Measurements from ENCODE around the gene CFAP410. TPM values are rescaled to one million over a fixed set of nuclear protein-coding genes. Genes with fewer than 3 reads are reported as not detected.

CFAP410 gene
- polyA plus RNA-seq, 1 of the 3 experiments (the other 2 are of a cell fraction), result 18.0 TPM

DNA sequence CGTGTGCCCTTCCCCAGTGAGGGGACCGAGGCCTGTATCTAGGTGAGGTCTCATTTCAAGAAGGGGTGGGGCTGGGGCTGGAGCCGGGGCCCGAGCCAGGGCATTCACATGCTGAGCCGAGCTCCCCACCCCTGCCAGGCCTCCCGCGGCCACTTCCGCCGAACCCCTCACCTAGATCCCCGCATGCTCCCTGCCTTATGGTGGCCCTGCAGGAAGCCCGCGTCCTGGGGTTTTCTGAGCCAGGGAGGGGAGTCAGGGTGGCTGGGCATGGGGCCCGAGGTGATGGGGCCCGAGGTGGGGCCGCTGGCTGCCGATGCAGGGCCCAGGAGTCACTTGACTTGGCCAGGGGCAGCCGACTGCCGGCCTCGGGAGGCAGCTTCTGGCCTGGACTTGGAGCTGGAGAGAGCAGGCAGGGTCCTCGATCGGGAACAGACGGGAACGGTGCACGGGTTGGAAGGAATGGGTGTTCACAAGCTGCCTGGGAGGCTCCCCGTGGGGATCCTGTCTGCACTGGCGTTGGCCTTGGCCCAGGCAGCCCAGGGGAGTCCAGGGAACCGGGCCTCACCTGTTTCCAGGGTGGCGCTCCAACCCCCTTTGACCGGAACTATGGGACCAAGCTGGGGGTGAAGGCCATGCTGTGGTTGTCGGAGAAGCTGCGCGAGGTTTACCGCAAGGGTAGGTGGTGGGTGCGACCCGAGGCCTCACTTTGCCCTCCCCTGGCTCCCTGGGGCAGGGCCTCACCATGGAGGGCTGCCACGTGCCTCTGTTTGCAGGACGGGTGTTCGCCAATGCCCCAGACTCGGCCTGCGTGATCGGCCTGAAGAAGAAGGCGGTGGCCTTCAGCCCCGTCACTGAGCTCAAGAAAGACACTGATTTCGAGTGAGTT lies 13.6 kb downstream of the CFAP410 start:
- Histone ChIP-seq H3K36me3 (replicated peaks in 1 of 2; ENCODE audit: control insufficient read depth in 1 of 2, insufficient read depth in 2 of 2, low read length in 1 of 2) (peaks cover 0 to 44% of the 10 kb centered on the region in 2 experiments), H3K9ac (no peak overlapping the region)

DNA sequence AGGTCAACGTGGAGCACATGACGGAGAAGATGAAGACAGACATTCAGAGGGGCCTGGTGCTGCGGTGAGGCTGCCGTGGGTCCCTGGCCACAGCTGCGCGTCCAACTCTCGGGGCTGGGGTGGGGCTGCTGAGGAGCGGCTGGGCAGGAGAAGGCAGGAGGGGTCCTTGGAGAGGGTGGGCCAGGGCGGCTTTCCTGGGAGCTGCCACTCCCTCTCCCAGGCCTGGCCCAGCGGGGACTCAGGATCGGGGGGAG lies 14.4 kb downstream of the CFAP410 start:
- ChIA-PET CTCF (no interaction called here), POLR2A (no interaction called here)
- Histone ChIP-seq H3K27ac (ENCODE audit: low read depth in 2 of 2, low read length in 1 of 2) (no peak overlapping the region), H3K4me3 (ENCODE audit: low read depth in 2 of 2, low read length in 1 of 2) (no peak overlapping the region), H3K9ac (no peak overlapping the region), H3F3A (replicated peaks; ENCODE audit: insufficient read depth) (no peaks in the 10 kb centered on the region), H3K27me3 (ENCODE audit: insufficient read depth) (no peaks in the 10 kb centered on the region), H3K9me2 (no peaks in the 10 kb centered on the region), H3K9me3 (no peaks in the 10 kb centered on the region), H3K79me2 (ENCODE audit: insufficient read depth) (no peaks in the 10 kb centered on the region), H3K36me3 (replicated peaks in 1 of 2; ENCODE audit: control insufficient read depth in 1 of 2, insufficient read depth in 2 of 2, low read length in 1 of 2) (peaks cover 0 to 47% of the 10 kb centered on the region in 2 experiments), H4K20me1 (ENCODE audit: insufficient read depth) (no peaks in the 10 kb centered on the region), H2AFZ (ENCODE audit: low read depth) (no peak overlapping the region), H3K4me1 (ENCODE audit: control insufficient read depth in 1 of 2, insufficient read depth in 2 of 2, low read depth in 1 of 2, low read length in 1 of 2) (peaks cover 0 to 11% of the 10 kb centered on the region in 2 experiments; a peak in 1 of 4 replicates), H3K4me2 (no peak overlapping the region)
- no peak for DNase-seq
- TF ChIP-seq CHD2 (IDR thresholded peaks at IDR 0.05; ENCODE audit: low read length, partially characterized antibody), result no peak
- TF ChIP-seq, protein P1, sequence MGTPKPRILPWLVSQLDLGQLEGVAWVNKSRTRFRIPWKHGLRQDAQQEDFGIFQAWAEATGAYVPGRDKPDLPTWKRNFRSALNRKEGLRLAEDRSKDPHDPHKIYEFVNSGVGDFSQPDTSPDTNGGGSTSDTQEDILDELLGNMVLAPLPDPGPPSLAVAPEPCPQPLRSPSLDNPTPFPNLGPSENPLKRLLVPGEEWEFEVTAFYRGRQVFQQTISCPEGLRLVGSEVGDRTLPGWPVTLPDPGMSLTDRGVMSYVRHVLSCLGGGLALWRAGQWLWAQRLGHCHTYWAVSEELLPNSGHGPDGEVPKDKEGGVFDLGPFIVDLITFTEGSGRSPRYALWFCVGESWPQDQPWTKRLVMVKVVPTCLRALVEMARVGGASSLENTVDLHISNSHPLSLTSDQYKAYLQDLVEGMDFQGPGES (IDR thresholded peaks at IDR 0.05; ENCODE audit: low read depth, low read length), result no peak
- TF ChIP-seq, protein P2, sequence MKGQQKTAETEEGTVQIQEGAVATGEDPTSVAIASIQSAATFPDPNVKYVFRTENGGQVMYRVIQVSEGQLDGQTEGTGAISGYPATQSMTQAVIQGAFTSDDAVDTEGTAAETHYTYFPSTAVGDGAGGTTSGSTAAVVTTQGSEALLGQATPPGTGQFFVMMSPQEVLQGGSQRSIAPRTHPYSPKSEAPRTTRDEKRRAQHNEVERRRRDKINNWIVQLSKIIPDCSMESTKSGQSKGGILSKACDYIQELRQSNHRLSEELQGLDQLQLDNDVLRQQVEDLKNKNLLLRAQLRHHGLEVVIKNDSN (IDR thresholded peaks at IDR 0.05; ENCODE audit: borderline replicate concordance, low read depth), result no peak
- TF ChIP-seq MXI1 (IDR thresholded peaks at IDR 0.05; ENCODE audit: low read depth, low read length), result no peak
- no peak for TF ChIP-seq TAF1 (IDR thresholded peaks at IDR 0.05; ENCODE audit: borderline replicate concordance, low read depth, low read length)
- no peak for TF ChIP-seq YY1 (IDR thresholded peaks at IDR 0.05; ENCODE audit: low read depth)
- 100% methylated on average over 1 of the region's 11 CpGs for WGBS (ENCODE audit: low lambda C conversion rate)

More for the DNA sequence above, 13.6 kb downstream of the CFAP410 start:
- ChIA-PET POLR2A (no interaction called here), CTCF (interaction anchor here (1.1 to 1.6 kb wide), 2 partner anchors 22 to 28 kb away, joined by 3 to 6 read pairs; no protein-coding TSS in a partner anchor)
- Histone ChIP-seq H4K20me1 (ENCODE audit: insufficient read depth) (no peaks in the 10 kb centered on the region), H3K9me3 (no peaks in the 10 kb centered on the region), H3K79me2 (ENCODE audit: insufficient read depth) (no peaks in the 10 kb centered on the region), H3F3A (replicated peaks; ENCODE audit: insufficient read depth) (no peaks in the 10 kb centered on the region), H3K9me2 (no peaks in the 10 kb centered on the region), H3K4me2 (no peak overlapping the region), H3K4me3 (ENCODE audit: low read depth in 2 of 2, low read length in 1 of 2) (no peak overlapping the region), H3K27ac (ENCODE audit: low read depth in 2 of 2, low read length in 1 of 2) (no peak overlapping the region), H2AFZ (ENCODE audit: low read depth) (no peak overlapping the region), H3K27me3 (ENCODE audit: insufficient read depth) (no peaks in the 10 kb centered on the region), H3K4me1 (ENCODE audit: control insufficient read depth in 1 of 2, insufficient read depth in 2 of 2, low read depth in 1 of 2, low read length in 1 of 2) (peaks cover 0 to 11% of the 10 kb centered on the region in 2 experiments; a peak in 1 of 4 replicates)
- 96% methylated on average over 17 of the region's 44 CpGs for WGBS (ENCODE audit: low lambda C conversion rate)
- TF ChIP-seq TAF1 (IDR thresholded peaks at IDR 0.05; ENCODE audit: borderline replicate concordance, low read depth, low read length), result no peak
- no peak for TF ChIP-seq RFX5 (IDR thresholded peaks at IDR 0.05; ENCODE audit: low read length)
- no peak for TF ChIP-seq RAD21 (IDR thresholded peaks at IDR 0.05; ENCODE audit: low read length)
- no peak for TF ChIP-seq RCOR1 (IDR thresholded peaks at IDR 0.05; ENCODE audit: low read length)
- TF ChIP-seq ELF1 (IDR thresholded peaks at IDR 0.05), result no peak
- TF ChIP-seq RXRA (IDR thresholded peaks at IDR 0.05; ENCODE audit: borderline replicate concordance, low read depth), result no peak
- TF ChIP-seq SIN3A (IDR thresholded peaks at IDR 0.05; ENCODE audit: borderline replicate concordance, low read depth, low read length), result no peak
- TF ChIP-seq, protein P3, sequence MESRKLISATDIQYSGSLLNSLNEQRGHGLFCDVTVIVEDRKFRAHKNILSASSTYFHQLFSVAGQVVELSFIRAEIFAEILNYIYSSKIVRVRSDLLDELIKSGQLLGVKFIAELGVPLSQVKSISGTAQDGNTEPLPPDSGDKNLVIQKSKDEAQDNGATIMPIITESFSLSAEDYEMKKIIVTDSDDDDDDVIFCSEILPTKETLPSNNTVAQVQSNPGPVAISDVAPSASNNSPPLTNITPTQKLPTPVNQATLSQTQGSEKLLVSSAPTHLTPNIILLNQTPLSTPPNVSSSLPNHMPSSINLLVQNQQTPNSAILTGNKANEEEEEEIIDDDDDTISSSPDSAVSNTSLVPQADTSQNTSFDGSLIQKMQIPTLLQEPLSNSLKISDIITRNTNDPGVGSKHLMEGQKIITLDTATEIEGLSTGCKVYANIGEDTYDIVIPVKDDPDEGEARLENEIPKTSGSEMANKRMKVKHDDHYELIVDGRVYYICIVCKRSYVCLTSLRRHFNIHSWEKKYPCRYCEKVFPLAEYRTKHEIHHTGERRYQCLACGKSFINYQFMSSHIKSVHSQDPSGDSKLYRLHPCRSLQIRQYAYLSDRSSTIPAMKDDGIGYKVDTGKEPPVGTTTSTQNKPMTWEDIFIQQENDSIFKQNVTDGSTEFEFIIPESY (IDR thresholded peaks at IDR 0.05; ENCODE audit: borderline replicate concordance, low read depth), result no peak
- no peak for TF ChIP-seq FOXJ3 (CRISPR knock-in tag; IDR thresholded peaks at IDR 0.05)
- no peak for TF ChIP-seq JUND (IDR thresholded peaks at IDR 0.05)
- no peak for TF ChIP-seq NRF1 (IDR thresholded peaks at IDR 0.05; ENCODE audit: low read depth, low read length)
- TF ChIP-seq, protein P4, sequence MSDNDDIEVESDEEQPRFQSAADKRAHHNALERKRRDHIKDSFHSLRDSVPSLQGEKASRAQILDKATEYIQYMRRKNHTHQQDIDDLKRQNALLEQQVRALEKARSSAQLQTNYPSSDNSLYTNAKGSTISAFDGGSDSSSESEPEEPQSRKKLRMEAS (IDR thresholded peaks at IDR 0.05; ENCODE audit: low read depth), result no peak
- TF ChIP-seq NFIC (IDR thresholded peaks at IDR 0.05; ENCODE audit: borderline replicate concordance), result no peak
- no peak for TF ChIP-seq EP300 (IDR thresholded peaks at IDR 0.05; ENCODE audit: borderline replicate concordance in 1 of 2, low read depth in 1 of 2, low read length in 1 of 2)
- TF ChIP-seq, protein P2 (IDR thresholded peaks at IDR 0.05; ENCODE audit: borderline replicate concordance, low read depth), result no peak
- no peak for TF ChIP-seq EZH2phosphoT487 (IDR thresholded peaks at IDR 0.05; ENCODE audit: borderline replicate concordance, low read depth)
- DNase-seq, result no peak
